ENCODE data around the gene DCAF10. TPM values are rescaled to one million over a fixed set of nuclear protein-coding genes. Genes with fewer than 3 reads are reported as not detected.
"Not testable (repeated sequence)": the region's sequence is repeated elsewhere in the genome, so short reads cannot be mapped to it uniquely, and the experiment has no call there.

Gene DCAF10
- total and polyA plus RNA-seq, 5 donors from 2014 or later, result 10.7 to 30.5 (median 23.1) TPM

DNA sequence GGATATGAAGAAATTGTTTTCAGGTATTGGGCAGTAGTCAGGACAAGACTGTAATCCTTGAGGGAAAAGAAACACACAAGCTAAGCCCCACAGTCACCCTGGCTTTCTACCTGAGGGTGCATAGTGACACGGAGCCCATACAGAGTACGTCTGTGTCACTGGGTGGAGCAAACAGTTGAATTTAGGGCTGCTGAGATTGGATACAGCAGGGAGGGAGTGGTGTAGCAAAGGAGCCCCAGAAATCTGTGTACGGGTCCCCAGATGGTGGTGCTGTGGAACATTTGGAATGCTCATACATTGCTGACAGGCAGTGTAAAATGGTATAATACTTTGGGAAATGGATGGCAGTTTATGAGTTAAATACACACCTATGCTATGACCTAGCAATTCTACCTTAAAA lies 41.9 kb upstream of the DCAF10 start:
- ATAC-seq (ENCODE audit: low read depth in 2 of 2) (no peak), DNase-seq (no peak)
- no peaks in the 10 kb centered on the region for H3K9me3 Mint-ChIP-seq
- no peak overlapping the region for H3K4me3 ChIP-seq (ENCODE audit: low read depth, low read length)
- peaks cover 19 to 42% (median 31%) of the 10 kb centered on the region in 4 donors for H3K4me1 Mint-ChIP-seq
- peaks cover 13% of the 10 kb centered on the region for H3K4me1 ChIP-seq (ENCODE audit: control insufficient read depth, insufficient read depth, low read length, poor library complexity, severe bottlenecking)
- no peaks in the 10 kb centered on the region for H3K27me3 Mint-ChIP-seq
- H3K27me3 ChIP-seq (ENCODE audit: control insufficient read depth, insufficient read depth, low read length), result no peaks in the 10 kb centered on the region
- peak overlapping the region in 1 of 3 donors; percentile 70 for H3K27ac Mint-ChIP-seq
- no peak overlapping the region for H3K4me3 Mint-ChIP-seq
- peaks cover 15% of the 10 kb centered on the region for H3K36me3 Mint-ChIP-seq
- peaks cover 11% of the 10 kb centered on the region for H3K36me3 ChIP-seq (ENCODE audit: control insufficient read depth, insufficient read depth, low read length)
- H3K9me3 ChIP-seq (ENCODE audit: control insufficient read depth in 2 of 2, low read length in 2 of 2), result no peaks in the 10 kb centered on the region
- H3K27ac ChIP-seq (ENCODE audit: insufficient read depth, low read length, poor library complexity, severe bottlenecking), result no peak overlapping the region

DNA sequence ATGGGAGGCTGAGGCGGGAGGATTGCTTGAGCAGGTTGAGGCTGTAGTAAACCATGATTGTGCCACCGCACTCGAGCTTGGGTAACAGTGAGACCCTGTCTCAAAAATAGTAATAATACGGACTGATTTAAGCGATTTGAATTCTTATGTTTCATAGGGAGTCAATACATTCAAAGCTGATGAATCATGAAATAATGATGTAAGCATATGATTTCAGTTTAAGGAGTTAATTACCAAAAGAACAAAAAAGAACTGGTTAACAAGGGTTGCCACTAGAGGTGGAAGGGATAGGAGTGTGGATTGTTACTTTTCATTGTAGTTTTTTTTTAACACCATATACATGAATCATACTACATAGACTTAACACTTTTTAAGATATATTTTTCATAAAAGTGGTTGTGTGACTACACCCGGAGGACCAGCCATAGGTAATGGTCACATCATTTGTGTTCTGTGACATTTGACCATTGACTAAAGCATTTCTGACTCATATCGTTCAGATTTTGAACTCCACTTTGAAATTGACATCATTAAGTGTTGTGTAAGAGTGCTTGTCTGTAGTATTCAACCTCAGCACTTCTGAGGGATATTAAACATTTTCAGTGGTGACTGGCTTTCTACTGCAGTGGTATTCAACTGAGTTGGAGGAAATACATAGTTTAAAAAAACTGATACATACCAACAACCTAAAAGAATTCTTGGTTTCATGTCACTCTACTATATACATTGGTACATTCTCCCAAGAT lies 40.0 kb upstream of the DCAF10 start:
- no peak overlapping the region for H3K4me3 ChIP-seq (ENCODE audit: low read depth, low read length)
- no peaks in the 10 kb centered on the region for H3K9me3 Mint-ChIP-seq
- H3K4me1 ChIP-seq (ENCODE audit: control insufficient read depth, insufficient read depth, low read length, poor library complexity, severe bottlenecking), result no peaks in the 10 kb centered on the region
- H3K9me3 ChIP-seq (ENCODE audit: control insufficient read depth in 2 of 2, low read length in 2 of 2), result no peaks in the 10 kb centered on the region
- DNase-seq, result no peak
- H3K36me3 Mint-ChIP-seq, result peaks cover 22% of the 10 kb centered on the region
- no peak for ATAC-seq (ENCODE audit: low read depth in 2 of 2)
- peaks cover 18% of the 10 kb centered on the region for H3K36me3 ChIP-seq (ENCODE audit: control insufficient read depth, insufficient read depth, low read length)
- H3K4me1 Mint-ChIP-seq, result peaks cover 8 to 26% (median 18%) of the 10 kb centered on the region in 4 donors
- no peak overlapping the region for H3K27ac Mint-ChIP-seq
- H3K27ac ChIP-seq (ENCODE audit: insufficient read depth, low read length, poor library complexity, severe bottlenecking), result no peak overlapping the region
- no peak overlapping the region for H3K4me3 Mint-ChIP-seq
- no peaks in the 10 kb centered on the region for H3K27me3 ChIP-seq (ENCODE audit: control insufficient read depth, insufficient read depth, low read length)
- H3K27me3 Mint-ChIP-seq, result no peaks in the 10 kb centered on the region

DNA sequence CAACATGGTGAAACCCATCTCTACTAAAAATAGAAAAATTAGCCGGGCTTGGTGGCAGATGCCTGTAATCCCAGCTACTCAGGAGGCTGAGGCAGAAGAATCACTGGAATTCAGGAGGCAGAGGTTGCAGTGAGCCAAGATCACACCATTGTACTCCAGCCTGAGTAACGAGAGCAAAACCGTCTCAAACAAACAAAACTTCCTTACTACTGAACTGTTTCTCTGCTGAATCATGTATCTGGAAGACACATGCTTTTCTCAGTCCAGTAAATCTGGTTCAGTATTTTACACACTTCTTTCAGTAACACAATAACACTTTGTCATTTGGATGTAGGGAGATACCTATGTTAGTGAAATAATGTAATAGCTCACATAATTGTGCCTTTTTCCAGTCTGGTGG lies 39.1 kb upstream of the DCAF10 start:
- peaks cover 22% of the 10 kb centered on the region for H3K36me3 Mint-ChIP-seq
- ATAC-seq (ENCODE audit: low read depth in 2 of 2), result no peak

DNA sequence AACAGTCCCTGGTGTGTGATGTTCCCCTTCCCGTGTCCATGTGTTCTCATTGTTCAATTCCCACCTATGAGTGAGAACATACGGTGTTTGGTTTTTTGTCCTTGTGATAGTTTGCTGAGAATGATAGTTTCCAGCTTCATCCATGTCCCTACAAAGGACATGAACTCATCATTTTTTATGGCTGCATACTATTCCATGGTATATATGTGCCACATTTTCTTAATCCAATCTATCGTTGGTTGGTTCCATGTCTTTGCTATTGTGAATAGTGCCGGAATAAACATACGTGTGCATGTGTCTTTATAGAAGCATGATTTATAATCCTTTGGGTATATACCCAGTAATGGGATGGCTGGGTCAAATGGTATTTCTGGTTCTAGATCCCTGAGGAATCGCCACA lies 35.3 kb upstream of the DCAF10 start:
- not testable (repeated sequence) for H3K9me3 Mint-ChIP-seq; H3K9me3 ChIP-seq (ENCODE audit: control insufficient read depth in 2 of 2, low read length in 2 of 2); H3K4me3 Mint-ChIP-seq; H3K27ac Mint-ChIP-seq; H3K27me3 ChIP-seq (ENCODE audit: control insufficient read depth, insufficient read depth, low read length); ATAC-seq (ENCODE audit: low read depth in 2 of 2); H3K4me1 ChIP-seq (ENCODE audit: control insufficient read depth, insufficient read depth, low read length, poor library complexity, severe bottlenecking); DNase-seq; H3K4me3 ChIP-seq (ENCODE audit: low read depth, low read length); H3K27ac ChIP-seq (ENCODE audit: insufficient read depth, low read length, poor library complexity, severe bottlenecking); H3K27me3 Mint-ChIP-seq
- Mint-ChIP-seq H3K36me3 (peaks cover 32% of the 10 kb centered on the region), H3K4me1 (peaks cover 4 to 13% (median 9%) of the 10 kb centered on the region in 4 donors)
- peaks cover 18% of the 10 kb centered on the region for H3K36me3 ChIP-seq (ENCODE audit: control insufficient read depth, insufficient read depth, low read length)

More for the DNA sequence above, 39.1 kb upstream of the DCAF10 start:
- Histone ChIP-seq H3K9me3 (ENCODE audit: control insufficient read depth in 2 of 2, low read length in 2 of 2) (no peaks in the 10 kb centered on the region), H3K4me3 (ENCODE audit: low read depth, low read length) (no peak overlapping the region), H3K27ac (ENCODE audit: insufficient read depth, low read length, poor library complexity, severe bottlenecking) (no peak overlapping the region), H3K4me1 (ENCODE audit: control insufficient read depth, insufficient read depth, low read length, poor library complexity, severe bottlenecking) (no peaks in the 10 kb centered on the region), H3K27me3 (ENCODE audit: control insufficient read depth, insufficient read depth, low read length) (no peaks in the 10 kb centered on the region), H3K36me3 (ENCODE audit: control insufficient read depth, insufficient read depth, low read length) (peaks cover 18% of the 10 kb centered on the region)
- no peak for DNase-seq
- Mint-ChIP-seq H3K27ac (peak overlapping the region in 1 of 3 donors; percentile 74), H3K9me3 (no peaks in the 10 kb centered on the region), H3K4me1 (peaks cover 4 to 21% (median 14%) of the 10 kb centered on the region in 4 donors), H3K4me3 (no peak overlapping the region), H3K27me3 (no peaks in the 10 kb centered on the region)

DNA sequence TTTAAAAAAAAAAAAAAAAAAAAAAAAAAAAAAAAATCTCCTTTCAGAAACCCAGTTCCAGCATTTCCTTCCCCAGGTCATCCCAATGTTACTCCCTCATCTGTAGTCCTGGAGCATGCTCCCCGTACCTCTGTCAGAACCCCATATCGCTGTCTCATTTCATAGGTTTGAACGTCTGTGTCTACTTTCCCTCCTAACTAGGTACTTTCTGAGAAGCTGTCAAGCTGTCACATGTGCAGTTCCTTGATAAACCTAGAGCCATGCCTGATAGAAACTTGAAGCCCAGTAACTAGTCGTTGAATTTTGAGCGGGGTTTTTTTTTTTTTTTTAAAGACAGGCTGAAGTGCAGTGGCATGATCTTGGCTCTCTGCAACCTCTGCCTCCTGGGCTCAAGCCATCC lies 31.3 kb upstream of the DCAF10 start:
- ATAC-seq (ENCODE audit: low read depth in 2 of 2), result no peak
- Mint-ChIP-seq H3K27me3 (no peaks in the 10 kb centered on the region), H3K27ac (no peak overlapping the region), H3K36me3 (peaks cover 31% of the 10 kb centered on the region), H3K4me3 (no peak overlapping the region), H3K9me3 (no peaks in the 10 kb centered on the region), H3K4me1 (peaks cover 0 to 12% (median 4%) of the 10 kb centered on the region in 4 donors)
- H3K9me3 ChIP-seq (ENCODE audit: control insufficient read depth in 2 of 2, low read length in 2 of 2), result no peaks in the 10 kb centered on the region
- H3K4me1 ChIP-seq (ENCODE audit: control insufficient read depth, insufficient read depth, low read length, poor library complexity, severe bottlenecking), result no peaks in the 10 kb centered on the region
- H3K27ac ChIP-seq (ENCODE audit: insufficient read depth, low read length, poor library complexity, severe bottlenecking), result no peak overlapping the region
- H3K36me3 ChIP-seq (ENCODE audit: control insufficient read depth, insufficient read depth, low read length), result peaks cover 35% of the 10 kb centered on the region
- DNase-seq, result no peak
- H3K4me3 ChIP-seq (ENCODE audit: low read depth, low read length), result no peak overlapping the region
- H3K27me3 ChIP-seq (ENCODE audit: control insufficient read depth, insufficient read depth, low read length), result no peaks in the 10 kb centered on the region

DNA sequence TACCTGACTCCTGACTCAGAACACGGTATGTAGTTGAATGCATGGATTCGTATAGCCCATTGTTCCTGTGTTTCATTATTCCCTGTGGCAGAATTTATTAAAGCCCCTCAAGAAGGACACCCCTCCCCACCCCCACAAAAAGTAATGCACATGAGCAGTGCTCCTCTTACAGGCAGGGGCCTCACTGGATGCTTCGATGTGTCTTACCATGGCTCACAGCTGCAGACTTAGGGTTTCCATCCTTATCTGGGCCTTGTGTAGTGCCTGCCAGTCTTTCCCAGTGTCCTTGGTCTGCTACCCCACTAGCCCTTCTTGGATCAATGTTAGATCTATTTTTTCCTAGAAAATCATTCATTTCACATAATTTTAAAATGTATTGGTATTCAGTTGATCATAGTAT lies 30.6 kb upstream of the DCAF10 start:
- Mint-ChIP-seq H3K4me3 (no peak overlapping the region), H3K9me3 (no peaks in the 10 kb centered on the region), H3K27ac (no peak overlapping the region), H3K4me1 (peaks cover 0 to 14% (median 4%) of the 10 kb centered on the region in 4 donors), H3K27me3 (no peaks in the 10 kb centered on the region), H3K36me3 (peaks cover 32% of the 10 kb centered on the region)
- ATAC-seq (ENCODE audit: low read depth in 2 of 2) (no peak), DNase-seq (no peak)
- no peaks in the 10 kb centered on the region for H3K4me1 ChIP-seq (ENCODE audit: control insufficient read depth, insufficient read depth, low read length, poor library complexity, severe bottlenecking)
- H3K27me3 ChIP-seq (ENCODE audit: control insufficient read depth, insufficient read depth, low read length), result no peaks in the 10 kb centered on the region
- no peak overlapping the region for H3K4me3 ChIP-seq (ENCODE audit: low read depth, low read length)
- no peaks in the 10 kb centered on the region for H3K9me3 ChIP-seq (ENCODE audit: control insufficient read depth in 2 of 2, low read length in 2 of 2)
- H3K36me3 ChIP-seq (ENCODE audit: control insufficient read depth, insufficient read depth, low read length), result peaks cover 29% of the 10 kb centered on the region
- H3K27ac ChIP-seq (ENCODE audit: insufficient read depth, low read length, poor library complexity, severe bottlenecking), result no peak overlapping the region

DNA sequence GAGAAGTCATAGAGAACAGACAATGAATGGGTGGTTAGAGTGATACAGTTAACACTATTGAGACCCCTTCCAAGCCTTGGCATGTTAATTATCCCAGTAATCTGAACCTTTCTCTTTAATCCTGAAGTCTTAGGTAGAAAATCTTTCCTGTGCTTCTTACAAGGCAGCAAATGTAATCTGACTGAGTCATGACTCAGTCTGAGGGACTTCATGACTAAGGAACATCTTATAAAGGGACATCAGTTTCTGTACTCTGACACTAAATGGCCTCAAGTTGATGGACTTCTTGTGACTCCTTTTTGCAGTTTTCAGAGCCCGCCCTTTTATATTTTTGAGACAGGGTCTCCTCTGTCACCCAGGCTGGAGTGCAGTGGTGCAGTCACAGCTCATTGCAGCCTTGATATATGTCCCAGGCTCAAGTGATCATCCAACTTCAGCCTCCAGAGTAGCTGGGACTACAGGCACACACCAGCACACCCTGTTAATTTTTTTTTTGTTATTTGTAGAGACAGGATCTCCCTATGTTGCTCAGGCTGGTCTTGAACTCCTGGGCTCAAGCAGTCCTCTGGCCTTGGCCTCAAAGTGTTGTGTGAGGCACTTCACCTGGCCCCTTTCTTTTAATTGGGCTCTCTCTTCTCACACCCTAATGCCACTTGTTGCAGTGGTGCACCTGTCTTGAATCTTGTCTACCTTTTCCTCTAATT lies 25.2 kb upstream of the DCAF10 start:
- Mint-ChIP-seq H3K27me3 (no peaks in the 10 kb centered on the region), H3K36me3 (peaks cover 46% of the 10 kb centered on the region), H3K27ac (peak overlapping the region in 1 of 3 donors; percentile 62), H3K4me1 (peaks cover 4 to 14% (median 7%) of the 10 kb centered on the region in 4 donors), H3K4me3 (no peak overlapping the region), H3K9me3 (no peaks in the 10 kb centered on the region)
- DNase-seq, result no peak
- Histone ChIP-seq H3K4me3 (ENCODE audit: low read depth, low read length) (no peak overlapping the region), H3K36me3 (ENCODE audit: control insufficient read depth, insufficient read depth, low read length) (peaks cover 65% of the 10 kb centered on the region), H3K4me1 (ENCODE audit: control insufficient read depth, insufficient read depth, low read length, poor library complexity, severe bottlenecking) (no peaks in the 10 kb centered on the region), H3K27ac (ENCODE audit: insufficient read depth, low read length, poor library complexity, severe bottlenecking) (no peak overlapping the region), H3K27me3 (ENCODE audit: control insufficient read depth, insufficient read depth, low read length) (no peaks in the 10 kb centered on the region), H3K9me3 (ENCODE audit: control insufficient read depth in 2 of 2, low read length in 2 of 2) (no peaks in the 10 kb centered on the region)
- ATAC-seq (ENCODE audit: low read depth in 2 of 2), result no peak
